Esophagus muscularis mucosa (tissue), 3 donors: ENCODE data around the gene FBN1.

Experiments used
- CTCF ChIP-seq, 3 experiments: fragments of 200-600 bp in 2 of 3; fragments of 450-650 bp in 1 of 3; sonication (generic) in 2 of 3; IDR thresholded peaks; one replicate each; pipeline ENCODE4 v1.5.1; 2017 to 2019; ENCODE audit warnings: antibody characterized with exemption in 3 of 3, mild to moderate bottlenecking in 2 of 3, moderate library complexity in 1 of 3
- POLR2A ChIP-seq: fragments of 450-650 bp; IDR thresholded peaks from one replicate; pipeline ENCODE4 v1.6.1; 2017; ENCODE audit warnings: antibody characterized with exemption, moderate library complexity, mild to moderate bottlenecking, low read depth
- POLR2AphosphoS5 ChIP-seq, 2 donors: sonication (generic); formaldehyde crosslinking; IDR thresholded peaks; one replicate each; pipeline ENCODE4 v1.6.1; 2017; ENCODE audit warnings: antibody characterized with exemption in 2 of 2

GRCh38 chr15:48537271-48538113, 108.0 kb downstream of the FBN1 start:
- TF ChIP-seq CTCF (IDR thresholded peaks at IDR 0.05) (no peak), POLR2AphosphoS5 (IDR thresholded peaks at IDR 0.05) (peak; percentile 3 to 45), POLR2A (no peak)
